ENCODE results near the gene CHTF8. TPM values are rescaled to one million over a fixed set of nuclear protein-coding genes. Genes with fewer than 3 reads are reported as not detected.
"Not testable (repeated sequence)": the region's sequence is repeated elsewhere in the genome, so short reads cannot be mapped to it uniquely, and the experiment has no call there.

The CHTF8 gene
- total RNA-seq, 3 donors from 2014 or later, result 54.1 to 85.8 (median 71.2) TPM

DNA sequence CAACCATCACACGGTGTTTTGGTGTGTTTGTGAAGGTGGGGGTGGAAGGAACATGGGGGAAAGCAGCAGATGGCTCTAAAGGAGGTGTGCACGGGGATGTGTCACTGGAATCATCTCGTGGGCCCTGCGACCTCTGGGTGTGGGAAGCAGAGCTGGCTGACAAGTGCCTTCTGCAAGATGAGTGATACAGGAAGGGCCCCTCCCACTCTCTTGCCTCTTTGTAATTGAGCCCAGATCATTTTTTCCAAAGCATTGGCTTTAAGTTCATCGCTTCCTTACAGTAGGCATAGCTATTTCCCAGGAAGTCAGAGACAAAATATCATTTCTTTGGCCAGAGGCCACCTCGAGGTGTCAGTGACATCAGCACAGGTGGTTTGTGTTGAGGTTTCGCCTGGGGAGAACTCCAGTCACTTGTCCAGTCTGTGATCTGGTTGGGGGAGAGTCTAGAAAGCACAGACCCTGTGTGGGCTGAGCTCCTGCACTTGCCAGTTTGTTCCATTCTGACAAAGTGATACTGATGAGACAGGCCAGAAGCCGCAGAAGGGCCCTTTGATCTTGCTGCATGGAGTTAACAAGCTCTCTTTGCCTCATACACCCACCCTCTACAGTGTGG lies 33.9 kb upstream of the CHTF8 start:
- DNase-seq (ENCODE audit: low spot score in 2 of 2), result no peak
- Histone ChIP-seq H3K36me3 (no peaks in the 10 kb centered on the region), H3K27me3 (no peaks in the 10 kb centered on the region), H3K9me3 (no peaks in the 10 kb centered on the region), H3K27ac (peak overlapping the region in 1 of 2 donors; percentile 17), H3K4me1 (no peaks in the 10 kb centered on the region), H3K4me3 (no peak overlapping the region)
- intact Hi-C loops (cut with DNase I; ENCODE audit: low total_unique reads), result no loop called here
- TF ChIP-seq, protein P1, sequence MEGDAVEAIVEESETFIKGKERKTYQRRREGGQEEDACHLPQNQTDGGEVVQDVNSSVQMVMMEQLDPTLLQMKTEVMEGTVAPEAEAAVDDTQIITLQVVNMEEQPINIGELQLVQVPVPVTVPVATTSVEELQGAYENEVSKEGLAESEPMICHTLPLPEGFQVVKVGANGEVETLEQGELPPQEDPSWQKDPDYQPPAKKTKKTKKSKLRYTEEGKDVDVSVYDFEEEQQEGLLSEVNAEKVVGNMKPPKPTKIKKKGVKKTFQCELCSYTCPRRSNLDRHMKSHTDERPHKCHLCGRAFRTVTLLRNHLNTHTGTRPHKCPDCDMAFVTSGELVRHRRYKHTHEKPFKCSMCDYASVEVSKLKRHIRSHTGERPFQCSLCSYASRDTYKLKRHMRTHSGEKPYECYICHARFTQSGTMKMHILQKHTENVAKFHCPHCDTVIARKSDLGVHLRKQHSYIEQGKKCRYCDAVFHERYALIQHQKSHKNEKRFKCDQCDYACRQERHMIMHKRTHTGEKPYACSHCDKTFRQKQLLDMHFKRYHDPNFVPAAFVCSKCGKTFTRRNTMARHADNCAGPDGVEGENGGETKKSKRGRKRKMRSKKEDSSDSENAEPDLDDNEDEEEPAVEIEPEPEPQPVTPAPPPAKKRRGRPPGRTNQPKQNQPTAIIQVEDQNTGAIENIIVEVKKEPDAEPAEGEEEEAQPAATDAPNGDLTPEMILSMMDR (IDR thresholded peaks at IDR 0.05), result no peak
- TF ChIP-seq POLR2A (IDR thresholded peaks at IDR 0.05), result no peak
- TF ChIP-seq POLR2AphosphoS5 (IDR thresholded peaks at IDR 0.05), result no peak

DNA sequence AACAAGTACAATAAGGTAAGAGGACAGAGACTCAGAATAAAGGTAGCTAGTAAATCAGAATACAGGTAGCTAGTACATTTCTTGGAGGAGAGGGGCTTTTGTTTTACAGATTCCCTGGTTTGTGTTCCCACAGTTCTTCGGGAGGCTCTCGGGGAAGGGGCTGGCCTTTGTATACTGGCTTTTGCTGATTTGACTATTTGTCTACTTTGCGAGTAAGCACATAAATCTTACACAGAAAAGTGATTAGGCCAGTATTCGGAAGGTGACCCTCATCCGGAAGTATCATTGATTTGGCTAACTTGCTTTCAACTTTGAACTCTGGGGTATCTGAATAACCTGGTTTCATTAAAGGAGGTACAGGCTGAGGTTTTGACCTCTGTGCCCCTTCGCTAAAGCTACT lies 33.2 kb upstream of the CHTF8 start:
- H3K9me3 ChIP-seq, result no peaks in the 10 kb centered on the region
- no peaks in the 10 kb centered on the region for H3K4me1 ChIP-seq
- no peaks in the 10 kb centered on the region for H3K27me3 ChIP-seq
- no peaks in the 10 kb centered on the region for H3K36me3 ChIP-seq
- no peak overlapping the region for H3K27ac ChIP-seq
- no peak for TF ChIP-seq POLR2AphosphoS5 (IDR thresholded peaks at IDR 0.05)
- TF ChIP-seq, protein P1 (IDR thresholded peaks at IDR 0.05), result no peak
- no peak for TF ChIP-seq POLR2A (IDR thresholded peaks at IDR 0.05)
- no peak for DNase-seq (ENCODE audit: low spot score in 2 of 2)
- intact Hi-C loops (cut with DNase I; ENCODE audit: low total_unique reads), result no loop called here
- H3K4me3 ChIP-seq, result no peak overlapping the region

DNA sequence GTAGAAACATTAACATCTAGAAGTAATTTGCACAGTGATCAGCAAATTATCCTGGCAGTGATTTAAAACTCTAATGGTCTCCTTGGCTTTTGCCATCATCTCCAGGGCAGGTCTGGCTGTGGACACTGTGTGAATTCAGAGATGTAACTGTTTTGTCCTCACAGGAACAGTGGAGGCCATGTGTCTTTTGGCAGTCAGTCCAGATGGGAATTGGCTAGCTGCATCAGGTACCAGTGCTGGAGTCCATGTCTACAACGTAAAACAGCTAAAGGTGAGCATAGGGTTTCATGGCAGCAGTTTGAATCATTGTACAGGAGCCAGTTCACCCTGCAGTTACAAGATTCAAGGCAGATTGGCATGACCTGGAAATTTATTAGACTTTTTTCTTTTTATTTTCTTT lies 27.8 kb upstream of the CHTF8 start:
- TF ChIP-seq, protein P1 (IDR thresholded peaks at IDR 0.05), result no peak
- no peak for TF ChIP-seq POLR2A (IDR thresholded peaks at IDR 0.05)
- no peak for TF ChIP-seq POLR2AphosphoS5 (IDR thresholded peaks at IDR 0.05)
- DNase-seq (ENCODE audit: low spot score in 2 of 2), result no peak
- Histone ChIP-seq H3K4me1 (no peaks in the 10 kb centered on the region), H3K9me3 (no peaks in the 10 kb centered on the region), H3K4me3 (no peak overlapping the region), H3K27me3 (no peaks in the 10 kb centered on the region), H3K36me3 (no peaks in the 10 kb centered on the region), H3K27ac (no peak overlapping the region)
- intact Hi-C loops (cut with DNase I; ENCODE audit: low total_unique reads), result no loop called here

DNA sequence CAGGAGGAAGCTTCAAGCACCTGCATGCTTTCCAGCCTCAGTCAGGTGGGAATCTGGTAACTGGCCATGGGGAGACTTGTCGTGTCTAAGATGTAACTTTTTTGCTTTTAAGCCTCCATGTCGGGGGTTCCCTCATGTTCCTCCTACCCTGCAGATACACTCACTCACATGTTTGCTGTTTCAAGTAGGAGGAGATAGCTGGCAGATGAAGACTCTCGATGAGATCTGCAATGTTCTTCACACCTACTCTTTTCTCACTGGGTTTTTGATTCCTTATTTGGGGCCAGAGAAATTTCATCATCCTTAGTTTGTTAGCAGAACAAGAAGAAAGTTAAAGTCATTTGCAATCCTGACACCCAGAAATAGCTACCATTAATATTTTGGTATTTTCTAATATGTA lies 24.8 kb upstream of the CHTF8 start:
- Histone ChIP-seq H3K4me3 (no peak overlapping the region), H3K4me1 (no peaks in the 10 kb centered on the region), H3K36me3 (no peaks in the 10 kb centered on the region), H3K27ac (no peak overlapping the region), H3K27me3 (no peaks in the 10 kb centered on the region), H3K9me3 (no peaks in the 10 kb centered on the region)
- intact Hi-C loops (cut with DNase I; ENCODE audit: low total_unique reads), result loop anchor here (10.0 kb wide), 1 partner anchor 158 kb away; the partner anchor contains the start of gene VPS4A
- TF ChIP-seq POLR2AphosphoS5 (IDR thresholded peaks at IDR 0.05), result no peak
- no peak for TF ChIP-seq POLR2A (IDR thresholded peaks at IDR 0.05)
- TF ChIP-seq, protein P1 (IDR thresholded peaks at IDR 0.05), result no peak
- no peak for DNase-seq (ENCODE audit: low spot score in 2 of 2)

DNA sequence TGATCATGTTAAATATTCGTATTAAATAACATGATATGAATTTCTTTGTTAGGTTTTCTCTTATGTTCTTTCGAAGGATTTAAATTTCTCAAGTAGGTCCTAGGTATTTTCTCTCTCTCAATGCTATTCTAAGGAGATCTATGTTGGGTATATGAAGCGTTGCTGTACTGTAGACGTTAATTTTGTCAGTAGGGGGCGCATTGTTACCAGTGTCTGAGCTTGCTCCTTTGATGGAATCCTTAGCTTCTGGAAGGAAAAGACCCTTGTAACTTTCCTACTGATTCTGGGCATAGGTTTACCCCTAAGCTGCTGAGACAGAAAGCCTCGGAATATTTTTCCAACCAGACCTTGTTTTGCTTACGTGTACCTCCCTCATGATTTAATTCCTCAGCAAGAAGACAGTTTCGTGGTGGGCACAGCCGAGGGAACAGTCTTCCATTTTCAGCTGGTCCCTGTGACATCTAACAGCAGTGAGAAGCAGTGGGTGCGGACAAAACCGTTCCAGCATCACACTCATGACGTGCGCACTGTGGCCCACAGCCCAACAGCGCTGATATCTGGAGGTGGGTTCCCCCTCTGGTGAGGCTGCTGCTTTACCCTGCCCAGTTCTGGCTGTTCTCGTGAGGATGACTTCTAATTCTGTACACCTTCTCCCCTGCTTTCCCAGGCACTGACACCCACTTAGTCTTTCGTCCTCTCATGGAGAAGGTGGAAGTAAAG lies 17.9 kb upstream of the CHTF8 start:
- Histone ChIP-seq H3K4me1 (no peaks in the 10 kb centered on the region), H3K36me3 (no peaks in the 10 kb centered on the region), H3K9me3 (no peaks in the 10 kb centered on the region), H3K4me3 (no peak overlapping the region), H3K27ac (peak overlapping the region in 1 of 2 donors; percentile 19), H3K27me3 (no peaks in the 10 kb centered on the region)
- TF ChIP-seq, protein P1 (IDR thresholded peaks at IDR 0.05), result peak; percentile 75 to 83 (median 76)
- no peak for TF ChIP-seq POLR2A (IDR thresholded peaks at IDR 0.05)
- intact Hi-C loops (cut with DNase I; ENCODE audit: low total_unique reads), result loop anchor here (10.0 kb wide), 1 partner anchor 164 kb away; the partner anchor contains the start of gene VPS4A
- DNase-seq (ENCODE audit: low spot score in 2 of 2), result no peak

DNA sequence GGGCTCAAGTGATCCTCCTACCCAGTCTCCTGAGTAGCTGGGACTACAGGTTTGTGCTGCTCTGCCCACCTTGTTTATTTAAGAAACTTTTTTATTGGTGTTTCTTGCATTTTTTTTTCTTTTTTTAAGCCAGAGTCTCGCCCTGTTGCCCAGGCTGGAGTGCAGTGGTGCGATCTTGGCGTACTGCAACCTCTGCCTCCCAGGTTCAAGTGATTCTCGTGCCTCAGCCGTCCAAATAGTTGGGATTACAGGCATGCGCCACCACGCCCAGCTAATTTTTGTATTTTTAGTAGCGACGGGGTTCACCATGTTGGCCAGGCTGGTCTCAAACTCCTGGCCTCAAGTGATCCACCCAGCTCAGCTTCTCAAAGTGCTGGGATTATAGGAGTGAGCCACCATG lies 17.2 kb upstream of the CHTF8 start:
- H3K9me3 ChIP-seq; H3K4me3 ChIP-seq; H3K27ac ChIP-seq; H3K4me1 ChIP-seq; DNase-seq (ENCODE audit: low spot score in 2 of 2); H3K27me3 ChIP-seq; H3K36me3 ChIP-seq: not testable (repeated sequence)
- intact Hi-C loops (cut with DNase I; ENCODE audit: low total_unique reads), result loop anchor here (10.0 kb wide), 1 partner anchor 165 kb away; the partner anchor contains the start of gene VPS4A

Measured in breast epithelium (tissue), 4 donors.